Peyer's patch (tissue), 4 donors: ENCODE measurements around the gene CNTN2. TPM values are rescaled to one million over a fixed set of nuclear protein-coding genes. Genes with fewer than 3 reads are reported as not detected.

Source experiments
- DNase-seq, 3 donors: peaks; one replicate each; pipeline ENCODE4 v3.0.0-alpha.2; 2017 to 2019
- H3K27ac ChIP-seq, 4 donors: fragments of 200-600 bp; sonication (generic); one replicate each; pipeline ENCODE4 v1.5.1; 2016 to 2019
- H3K27me3 ChIP-seq, 2 donors: fragments of 200-600 bp; sonication (generic); one replicate each; pipeline ENCODE4 v1.5.1; 2019
- H3K36me3 ChIP-seq, 3 donors: fragments of 200-600 bp; sonication (generic); one replicate each; pipeline ENCODE4 v1.5.1; 2016 to 2019
- H3K4me1 ChIP-seq, 4 donors: fragments of 200-600 bp; sonication (generic); one replicate each; pipeline ENCODE4 v1.5.1; 2016 to 2019
- H3K4me3 ChIP-seq, 4 donors: fragments of 200-600 bp; sonication (generic); 1 replicate in 3 of 4; 2 replicates in 1 of 4; pipeline ENCODE4 v1.5.1; 2016 to 2019; ENCODE audit warnings: mild to moderate bottlenecking in 1 of 4
- H3K9me3 ChIP-seq, 4 donors: fragments of 200-600 bp; sonication (generic); one replicate each; pipeline ENCODE4 v1.5.1; 2016 to 2019; ENCODE audit warnings: mild to moderate bottlenecking in 1 of 4
- POLR2A ChIP-seq, 2 donors: fragments of 450-650 bp; IDR thresholded peaks; one replicate each; pipeline ENCODE4 v1.5.1; 2017; ENCODE audit warnings: antibody characterized with exemption in 2 of 2, mild to moderate bottlenecking in 2 of 2, moderate library complexity in 2 of 2
- total RNA-seq, 4 donors: library from RNA; depleted of rRNA; stranded (reverse); fragments of >200 nt; gene quantifications; one replicate each; pipeline ENCODE4 v1.1.0, GENCODE V29; 2016
- TF ChIP-seq, protein P1 (sequence below), 6 experiments: fragments of 450-650 bp in 4 of 6; fragments of 200-600 bp in 2 of 6; sonication (generic) in 1 of 6; IDR thresholded peaks; one replicate each; pipeline ENCODE4 v1.5.1; 2017 to 2019; ENCODE audit warnings: antibody characterized with exemption in 6 of 6, mild to moderate bottlenecking in 3 of 6, moderate library complexity in 1 of 6

The CNTN2 gene
- total RNA-seq, 4 donors from 2014 or later, result 0.18 to 2.8 TPM; not detected in 2

GRCh38 chr1:205077158-205077933 is 34.3 kb downstream of the CNTN2 start:
- Histone ChIP-seq H3K27ac (no peak overlapping the region), H3K4me1 (no peaks in the 10 kb centered on the region), H3K4me3 (no peak overlapping the region), H3K9me3 (no peaks in the 10 kb centered on the region), H3K27me3 (no peaks in the 10 kb centered on the region), H3K36me3 (no peaks in the 10 kb centered on the region)
- no peak for DNase-seq
- TF ChIP-seq POLR2A (IDR thresholded peaks at IDR 0.05), result no peak
- TF ChIP-seq, protein P1, sequence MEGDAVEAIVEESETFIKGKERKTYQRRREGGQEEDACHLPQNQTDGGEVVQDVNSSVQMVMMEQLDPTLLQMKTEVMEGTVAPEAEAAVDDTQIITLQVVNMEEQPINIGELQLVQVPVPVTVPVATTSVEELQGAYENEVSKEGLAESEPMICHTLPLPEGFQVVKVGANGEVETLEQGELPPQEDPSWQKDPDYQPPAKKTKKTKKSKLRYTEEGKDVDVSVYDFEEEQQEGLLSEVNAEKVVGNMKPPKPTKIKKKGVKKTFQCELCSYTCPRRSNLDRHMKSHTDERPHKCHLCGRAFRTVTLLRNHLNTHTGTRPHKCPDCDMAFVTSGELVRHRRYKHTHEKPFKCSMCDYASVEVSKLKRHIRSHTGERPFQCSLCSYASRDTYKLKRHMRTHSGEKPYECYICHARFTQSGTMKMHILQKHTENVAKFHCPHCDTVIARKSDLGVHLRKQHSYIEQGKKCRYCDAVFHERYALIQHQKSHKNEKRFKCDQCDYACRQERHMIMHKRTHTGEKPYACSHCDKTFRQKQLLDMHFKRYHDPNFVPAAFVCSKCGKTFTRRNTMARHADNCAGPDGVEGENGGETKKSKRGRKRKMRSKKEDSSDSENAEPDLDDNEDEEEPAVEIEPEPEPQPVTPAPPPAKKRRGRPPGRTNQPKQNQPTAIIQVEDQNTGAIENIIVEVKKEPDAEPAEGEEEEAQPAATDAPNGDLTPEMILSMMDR (IDR thresholded peaks at IDR 0.05), result no peak

- H3K36me3 ChIP-seq, result no peaks in the 10 kb centered on the region
- H3K9me3 ChIP-seq, result no peaks in the 10 kb centered on the region
- H3K4me1 ChIP-seq, result no peaks in the 10 kb centered on the region
- H3K27ac ChIP-seq, result no peak overlapping the region
- TF ChIP-seq POLR2A (IDR thresholded peaks at IDR 0.05), result no peak
- TF ChIP-seq, protein P1 (IDR thresholded peaks at IDR 0.05), result no peak
- H3K27me3 ChIP-seq, result no peaks in the 10 kb centered on the region
- no peak overlapping the region for H3K4me3 ChIP-seq
- DNase-seq, result no peak
Observed at GRCh38 chr1:205077934-205078311, 34.9 kb downstream of the CNTN2 start.

DNA sequence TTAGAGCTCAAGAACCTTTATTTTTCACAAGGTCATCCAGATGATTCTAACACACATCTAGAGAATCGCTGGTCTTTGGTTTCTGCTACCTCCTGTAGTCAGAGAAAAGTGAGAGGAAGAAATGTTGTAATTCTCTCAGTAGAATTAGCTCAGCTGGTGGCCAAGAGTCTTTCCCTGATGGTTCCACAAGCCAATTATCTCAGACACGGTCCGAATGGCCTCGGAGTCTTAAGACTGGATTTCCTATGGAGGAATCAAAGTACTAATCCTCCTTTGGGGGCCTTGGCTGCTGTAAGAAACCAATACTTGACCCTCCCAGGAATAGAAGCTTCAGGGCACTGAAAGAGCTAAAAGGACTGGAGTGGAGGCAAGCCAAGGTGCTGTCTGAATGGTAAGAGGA is 39.4 kb downstream of the CNTN2 start:
- Histone ChIP-seq H3K4me3 (no peak overlapping the region), H3K36me3 (peaks cover 0 to 36% (median 0%) of the 10 kb centered on the region in 3 donors), H3K4me1 (no peaks in the 10 kb centered on the region), H3K9me3 (no peaks in the 10 kb centered on the region), H3K27ac (no peak overlapping the region), H3K27me3 (no peaks in the 10 kb centered on the region)
- no peak for TF ChIP-seq POLR2A (IDR thresholded peaks at IDR 0.05)
- TF ChIP-seq, protein P1 (IDR thresholded peaks at IDR 0.05), result no peak
- DNase-seq, result no peak

- no peaks in the 10 kb centered on the region for H3K9me3 ChIP-seq
- H3K36me3 ChIP-seq, result peaks cover 0 to 53% (median 0%) of the 10 kb centered on the region in 3 donors
- no peaks in the 10 kb centered on the region for H3K4me1 ChIP-seq
- TF ChIP-seq POLR2A (IDR thresholded peaks at IDR 0.05), result no peak
- TF ChIP-seq, protein P1 (IDR thresholded peaks at IDR 0.05), result no peak
- DNase-seq, result no peak
- no peaks in the 10 kb centered on the region for H3K27me3 ChIP-seq
- H3K4me3 ChIP-seq, result no peak within 1 kb of the TSS
- no peak within 1 kb of the TSS for H3K27ac ChIP-seq
Observed at GRCh38 chr1:205084360-205084759, 41.3 kb downstream of the CNTN2 start, which contains the start of gene TMEM81. TMEM81 (minus strand) TSS chr1:205084460; CDS start chr1:205084320, 140 bp downstream.

DNA sequence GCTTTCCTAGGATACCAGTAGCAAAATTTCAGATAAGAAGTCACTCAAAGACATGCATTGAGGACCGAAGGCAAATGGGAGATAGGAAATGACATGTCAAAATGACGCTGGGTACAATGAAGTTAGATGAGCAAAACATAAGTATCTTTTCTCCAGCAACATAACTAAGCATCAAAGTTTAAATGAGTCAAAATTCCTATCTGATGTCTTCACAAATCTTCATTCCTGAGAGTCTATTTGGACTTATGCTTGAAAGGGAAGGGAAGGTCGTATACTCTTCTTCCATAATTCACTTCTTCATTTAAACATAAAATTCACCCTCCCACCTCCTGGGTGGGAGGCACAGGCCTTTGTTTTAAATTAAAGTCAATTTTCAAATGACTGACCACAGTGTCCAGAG is 45.3 kb downstream of the CNTN2 start:
- TF ChIP-seq, protein P1 (IDR thresholded peaks at IDR 0.05), result no peak
- TF ChIP-seq POLR2A (IDR thresholded peaks at IDR 0.05), result no peak
- Histone ChIP-seq H3K36me3 (peaks cover 0 to 82% (median 0%) of the 10 kb centered on the region in 3 donors), H3K27me3 (no peaks in the 10 kb centered on the region), H3K4me3 (no peak overlapping the region), H3K27ac (no peak overlapping the region), H3K9me3 (no peaks in the 10 kb centered on the region), H3K4me1 (no peaks in the 10 kb centered on the region)
- DNase-seq, result no peak
